PC-3 (cell line): ENCODE data around the gene SLC41A3. TPM values are rescaled to one million over a fixed set of nuclear protein-coding genes. Genes with fewer than 3 reads are reported as not detected.

Experiments
- ATAC-seq: fragments of 200-7000 bp; cut with Tn5 transposase; 2 replicates; pipeline ENCODE4 v1.9.1; 2020; ENCODE audit warnings: mild to moderate bottlenecking, moderate library complexity
- BruUV-seq: library from RNA; stranded (reverse); fragments of 400-500 nt; replicated peaks from 2 replicates; lab custom pipeline; 2021; lab: Mats Ljungman, UMichigan
- CTCF ChIA-PET: fragments of 300-600 bp; sonication (Branson Sonifier 250); formaldehyde crosslinking; loops from one replicate; lab custom pipeline; 2022; ENCODE audit warnings: antibody characterized with exemption; lab: Charles Lee
- POLR2A ChIA-PET: fragments of 300-600 bp; sonication (Branson Sonifier 250); formaldehyde crosslinking; loops from one replicate; lab custom pipeline; 2022; ENCODE audit warnings: antibody characterized with exemption; ENCODE audit not compliant: unreplicated experiment; lab: Charles Lee
- DNase-seq: peaks from one replicate; pipeline ENCODE4 v3.0.0-alpha.2; 2015
- H2AFZ ChIP-seq: fragments of 300-600 bp; sonication (generic); 2 replicates; pipeline ENCODE4 v1.6.0; 2016; ENCODE audit warnings: antibody characterized with exemption, low read length
- H3F3A ChIP-seq: fragments of 300-600 bp; sonication (generic); one replicate; pipeline ENCODE4 v1.6.0; 2017; ENCODE audit warnings: antibody characterized with exemption, low read length, control low read depth, mild to moderate bottlenecking; ENCODE audit not compliant: unreplicated experiment
- H3K27ac ChIP-seq: fragments of 300-600 bp; sonication (generic); 2 replicates; pipeline ENCODE4 v1.5.1; 2016; ENCODE audit warnings: mild to moderate bottlenecking, low read length
- H3K27me3 ChIP-seq: fragments of 300-600 bp; sonication (generic); 2 replicates; pipeline ENCODE4 v1.6.1; 2016; ENCODE audit warnings: low read length, mixed read lengths
- H3K36me3 ChIP-seq: fragments of 300-600 bp; sonication (generic); 2 replicates; pipeline ENCODE4 v1.6.1; 2016; ENCODE audit warnings: low read depth, mixed run types, low read length, mixed read lengths
- H3K4me1 ChIP-seq: fragments of 300-600 bp; sonication (generic); 2 replicates; pipeline ENCODE4 v1.5.1; 2016; ENCODE audit warnings: low read length; ENCODE audit not compliant: insufficient read depth
- H3K4me2 ChIP-seq: fragments of 300-600 bp; sonication (generic); 2 replicates; pipeline ENCODE4 v1.6.0; 2016; ENCODE audit warnings: low read length
- H3K4me3 ChIP-seq: fragments of 300-600 bp; sonication (generic); 2 replicates; pipeline ENCODE4 v1.5.1; 2016; ENCODE audit warnings: mild to moderate bottlenecking, low read length, mixed read lengths
- H3K79me2 ChIP-seq: fragments of 300-600 bp; sonication (generic); 2 replicates; pipeline ENCODE4 v1.6.1; 2017; ENCODE audit warnings: low read length, mixed read lengths
- H3K9ac ChIP-seq: fragments of 300-600 bp; sonication (generic); 2 replicates; pipeline ENCODE4 v1.6.0; 2016; ENCODE audit warnings: mild to moderate bottlenecking, low read length
- H3K9me2 ChIP-seq: fragments of 300-600 bp; sonication (generic); replicated peaks from 2 replicates; pipeline ENCODE4 v1.6.1; 2016; ENCODE audit warnings: mixed run types, low read length, mixed read lengths
- H3K9me3 ChIP-seq: fragments of 300-600 bp; sonication (generic); 2 replicates; pipeline ENCODE4 v1.6.1; 2016; ENCODE audit warnings: low read length, mixed read lengths
- H4K20me1 ChIP-seq: fragments of 300-600 bp; sonication (generic); 2 replicates; pipeline ENCODE4 v1.6.1; 2016; ENCODE audit warnings: low read length, mixed read lengths
- CTCF ChIP-seq: fragments of 300-600 bp; sonication (generic); conservative IDR thresholded peaks from 2 replicates; pipeline ENCODE4 v1.5.1; 2017; ENCODE audit warnings: antibody characterized with exemption, low read depth, mild to moderate bottlenecking, low read length
- EZH2 ChIP-seq: fragments of 300-600 bp; sonication (generic); IDR thresholded peaks from one replicate; pipeline ENCODE4 v1.6.1; 2017; ENCODE audit warnings: antibody characterized with exemption, mild to moderate bottlenecking, low read length; ENCODE audit not compliant: unreplicated experiment
- EZH2phosphoT487 ChIP-seq: fragments of 300-600 bp; sonication (generic); IDR thresholded peaks from 2 replicates; pipeline ENCODE4 v1.6.1; 2018; ENCODE audit warnings: mild to moderate bottlenecking, antibody characterized with exemption, low read length, borderline replicate concordance
- intact Hi-C: fragments of 100-400 bp; cut with micrococcal nuclease; formaldehyde crosslinking; loops from 2 replicates; pipeline ENCODE4 v1.9.0; 2023
- total RNA-seq: library from RNA; depleted of rRNA; stranded (reverse); fragments of >200 nt; gene quantifications from 2 replicates; pipeline ENCODE4 v1.2.3, GENCODE V29; 2014

SLC41A3 gene
- total RNA-seq, 1 experiment from 2014 or later = 29.8 TPM

DNA sequence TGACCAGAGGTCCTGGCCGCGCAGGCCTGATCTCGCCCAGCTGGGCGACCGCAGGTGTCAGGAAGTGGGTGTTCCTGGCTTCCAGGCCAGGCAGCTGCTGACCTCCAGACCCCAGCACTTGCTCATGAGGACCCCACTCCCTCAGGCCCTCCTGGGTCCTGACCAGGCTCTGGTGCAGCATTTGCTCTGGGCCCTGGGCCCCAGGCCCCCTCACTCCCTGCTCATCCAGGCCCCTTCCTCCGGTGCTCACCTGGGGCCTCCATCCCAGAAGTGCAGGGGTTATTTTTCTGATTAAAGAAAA lies 122.7 kb downstream of the SLC41A3 start:
- no peak overlapping the region for H3K27ac ChIP-seq
- no peaks in the 10 kb centered on the region for H3F3A ChIP-seq
- H3K4me2 ChIP-seq = no peak overlapping the region
- no peak overlapping the region for H3K9ac ChIP-seq
- no peaks in the 10 kb centered on the region for H3K79me2 ChIP-seq
- TF ChIP-seq CTCF = no peak
- no peak for TF ChIP-seq EZH2phosphoT487
- no peak for TF ChIP-seq EZH2
- H3K9me2 ChIP-seq = no peaks in the 10 kb centered on the region
- intact Hi-C loops = no loop called here
- BruUV-seq = no TSS peak
- no peaks in the 10 kb centered on the region for H3K36me3 ChIP-seq
- ATAC-seq (no peak), DNase-seq (no peak)
- H3K9me3 ChIP-seq = no peaks in the 10 kb centered on the region
- H3K27me3 ChIP-seq = no peaks in the 10 kb centered on the region
- H4K20me1 ChIP-seq = no peaks in the 10 kb centered on the region
- POLR2A ChIA-PET = no interaction called here
- no peaks in the 10 kb centered on the region for H3K4me1 ChIP-seq
- H3K4me3 ChIP-seq = no peak overlapping the region
- CTCF ChIA-PET = no interaction called here
- no peak overlapping the region for H2AFZ ChIP-seq

GRCh38 chr3:125960456-125961288 lies 123.3 kb downstream of the SLC41A3 start:
- H3K4me3 ChIP-seq = no peak overlapping the region
- no peaks in the 10 kb centered on the region for H4K20me1 ChIP-seq
- no peaks in the 10 kb centered on the region for H3K9me2 ChIP-seq
- H3K4me1 ChIP-seq = no peaks in the 10 kb centered on the region
- H3K9me3 ChIP-seq = no peaks in the 10 kb centered on the region
- no peaks in the 10 kb centered on the region for H3F3A ChIP-seq
- H3K27ac ChIP-seq = no peak overlapping the region
- no peak overlapping the region for H3K4me2 ChIP-seq
- ATAC-seq (no peak), DNase-seq (no peak)
- no TSS peak for BruUV-seq
- no peak overlapping the region for H3K9ac ChIP-seq
- intact Hi-C loops = no loop called here
- no peak overlapping the region for H2AFZ ChIP-seq
- ChIA-PET CTCF (no interaction called here), POLR2A (no interaction called here)
- TF ChIP-seq EZH2phosphoT487 = no peak
- H3K27me3 ChIP-seq = no peaks in the 10 kb centered on the region
- no peaks in the 10 kb centered on the region for H3K79me2 ChIP-seq
- H3K36me3 ChIP-seq = no peaks in the 10 kb centered on the region

GRCh38 chr3:125960066-125960424 lies 123.9 kb downstream of the SLC41A3 start:
- H3K79me2 ChIP-seq = no peaks in the 10 kb centered on the region
- DNase-seq (no peak), ATAC-seq (no peak)
- no peak overlapping the region for H3K4me2 ChIP-seq
- POLR2A ChIA-PET = no interaction called here
- no peak overlapping the region for H3K27ac ChIP-seq
- BruUV-seq = no TSS peak
- no peak overlapping the region for H3K9ac ChIP-seq
- no peaks in the 10 kb centered on the region for H3K27me3 ChIP-seq
- H3K4me1 ChIP-seq = no peaks in the 10 kb centered on the region
- H3K9me3 ChIP-seq = no peaks in the 10 kb centered on the region
- TF ChIP-seq EZH2phosphoT487 = no peak
- no peak for TF ChIP-seq CTCF
- TF ChIP-seq EZH2 = no peak
- H3F3A ChIP-seq = no peaks in the 10 kb centered on the region
- H2AFZ ChIP-seq = no peak overlapping the region
- intact Hi-C loops = no loop called here
- H3K9me2 ChIP-seq = no peaks in the 10 kb centered on the region
- H4K20me1 ChIP-seq = no peaks in the 10 kb centered on the region
- no peaks in the 10 kb centered on the region for H3K36me3 ChIP-seq
- no peak overlapping the region for H3K4me3 ChIP-seq
- CTCF ChIA-PET = no interaction called here
